Measurements from ENCODE around the gene PMIS2. TPM values are rescaled to one million over a fixed set of nuclear protein-coding genes. Genes with fewer than 3 reads are reported as not detected.
"Not testable (repeated sequence)": the region's sequence is repeated elsewhere in the genome, so short reads cannot be mapped to it uniquely, and the experiment has no call there.

PMIS2 gene
- total RNA-seq, 1 donor from 2014 or later: not detected

- H3K36me3 Mint-ChIP-seq (ENCODE audit: low read depth, unreplicated experiment): no peaks in the 10 kb centered on the region
- H3K4me3 Mint-ChIP-seq (ENCODE audit: unreplicated experiment): no peak overlapping the region
- no peak for DNase-seq (ENCODE audit: low spot score)
- no peaks in the 10 kb centered on the region for H3K4me1 Mint-ChIP-seq (ENCODE audit: unreplicated experiment)
- no peak for TF ChIP-seq CTCF (IDR thresholded peaks at IDR 0.05; ENCODE audit: unreplicated experiment)
- H3K9me3 Mint-ChIP-seq (ENCODE audit: unreplicated experiment): no peaks in the 10 kb centered on the region
- H3K27ac Mint-ChIP-seq (ENCODE audit: unreplicated experiment): no peak overlapping the region
- no peaks in the 10 kb centered on the region for H3K27me3 Mint-ChIP-seq (ENCODE audit: unreplicated experiment)
These were observed 10.5 kb downstream of the PMIS2 start for GRCh38 chr19:35596366-35596999.

- Mint-ChIP-seq H3K9me3 (ENCODE audit: unreplicated experiment) (no peaks in the 10 kb centered on the region), H3K27ac (ENCODE audit: unreplicated experiment) (no peak overlapping the region), H3K4me1 (ENCODE audit: unreplicated experiment) (no peaks in the 10 kb centered on the region), H3K4me3 (ENCODE audit: unreplicated experiment) (no peak overlapping the region), H3K27me3 (ENCODE audit: unreplicated experiment) (peaks cover 2% of the 10 kb centered on the region), H3K36me3 (ENCODE audit: low read depth, unreplicated experiment) (no peaks in the 10 kb centered on the region)
- no peak for DNase-seq (ENCODE audit: low spot score)
- TF ChIP-seq CTCF (IDR thresholded peaks at IDR 0.05; ENCODE audit: unreplicated experiment): no peak
These were observed 16.0 kb downstream of the PMIS2 start for GRCh38 chr19:35601971-35602370.

- DNase-seq (ENCODE audit: low spot score); H3K27me3 Mint-ChIP-seq (ENCODE audit: unreplicated experiment); H3K4me3 Mint-ChIP-seq (ENCODE audit: unreplicated experiment); H3K36me3 Mint-ChIP-seq (ENCODE audit: low read depth, unreplicated experiment); H3K9me3 Mint-ChIP-seq (ENCODE audit: unreplicated experiment); H3K4me1 Mint-ChIP-seq (ENCODE audit: unreplicated experiment); H3K27ac Mint-ChIP-seq (ENCODE audit: unreplicated experiment): not testable (repeated sequence)
These were observed 18.5 kb downstream of the PMIS2 start for GRCh38 chr19:35604436-35604835.

GRCh38 chr19:35607170-35607569 is 21.2 kb downstream of the PMIS2 start:
- not testable (repeated sequence) for DNase-seq (ENCODE audit: low spot score); H3K9me3 Mint-ChIP-seq (ENCODE audit: unreplicated experiment); H3K27ac Mint-ChIP-seq (ENCODE audit: unreplicated experiment); H3K27me3 Mint-ChIP-seq (ENCODE audit: unreplicated experiment); H3K4me1 Mint-ChIP-seq (ENCODE audit: unreplicated experiment); H3K36me3 Mint-ChIP-seq (ENCODE audit: low read depth, unreplicated experiment); H3K4me3 Mint-ChIP-seq (ENCODE audit: unreplicated experiment)

- peaks cover 4% of the 10 kb centered on the region for H3K36me3 Mint-ChIP-seq (ENCODE audit: low read depth, unreplicated experiment)
- TF ChIP-seq CTCF (IDR thresholded peaks at IDR 0.05; ENCODE audit: unreplicated experiment): no peak
- no peak for DNase-seq (ENCODE audit: low spot score)
- no peaks in the 10 kb centered on the region for H3K9me3 Mint-ChIP-seq (ENCODE audit: unreplicated experiment)
- H3K4me1 Mint-ChIP-seq (ENCODE audit: unreplicated experiment): no peaks in the 10 kb centered on the region
- no peak overlapping the region for H3K4me3 Mint-ChIP-seq (ENCODE audit: unreplicated experiment)
- peaks cover 4% of the 10 kb centered on the region for H3K27me3 Mint-ChIP-seq (ENCODE audit: unreplicated experiment)
- H3K27ac Mint-ChIP-seq (ENCODE audit: unreplicated experiment): no peak overlapping the region
These were observed 21.7 kb downstream of the PMIS2 start for GRCh38 chr19:35607661-35608060.

- Mint-ChIP-seq H3K4me3 (ENCODE audit: unreplicated experiment) (no peak overlapping the region), H3K27ac (ENCODE audit: unreplicated experiment) (no peak overlapping the region), H3K36me3 (ENCODE audit: low read depth, unreplicated experiment) (peaks cover 4% of the 10 kb centered on the region), H3K9me3 (ENCODE audit: unreplicated experiment) (no peaks in the 10 kb centered on the region), H3K4me1 (ENCODE audit: unreplicated experiment) (no peaks in the 10 kb centered on the region), H3K27me3 (ENCODE audit: unreplicated experiment) (peaks cover 4% of the 10 kb centered on the region)
- DNase-seq (ENCODE audit: low spot score): no peak
- TF ChIP-seq CTCF (IDR thresholded peaks at IDR 0.05; ENCODE audit: unreplicated experiment): no peak
These were observed 22.3 kb downstream of the PMIS2 start for GRCh38 chr19:35608251-35608650.

All from endothelial cell (in vitro differentiated cells).